ENCODE results near the gene MAG.

GRCh38 chr19:35271546-35271945 is 20.4 kb upstream of the MAG start:
- no peak for TF ChIP-seq YY1 (IDR thresholded peaks at IDR 0.05; ENCODE audit: insufficient read depth, insufficient read length)
- TF ChIP-seq ZNF274 (IDR thresholded peaks at IDR 0.05; ENCODE audit: low read depth, low read length): no peak
- TF ChIP-seq SUZ12 (IDR thresholded peaks at IDR 0.05; ENCODE audit: extremely low read depth, insufficient read depth, insufficient read length): no peak

Measured in NT2/D1 (cell line).